ENCODE data around the gene PTGIS.

The PTGIS gene

GRCh38 chr20:49468412-49468811, 99.5 kb downstream of the PTGIS start:
- no peak for DNase-seq (ENCODE audit: extremely low read depth, low read depth)
- no peak for TF ChIP-seq CTCF (IDR thresholded peaks at IDR 0.05; ENCODE audit: low read depth, low read length)

- no peak for TF ChIP-seq CTCF (IDR thresholded peaks at IDR 0.05; ENCODE audit: low read depth, low read length)
- DNase-seq (ENCODE audit: extremely low read depth, low read depth) = no peak
Measured at GRCh38 chr20:49466114-49466912, 101.6 kb downstream of the PTGIS start.

- no peak for DNase-seq (ENCODE audit: extremely low read depth, low read depth)
- TF ChIP-seq CTCF (IDR thresholded peaks at IDR 0.05; ENCODE audit: low read depth, low read length) = no peak
Measured at GRCh38 chr20:49464556-49464955, 103.4 kb downstream of the PTGIS start.

GRCh38 chr20:49462626-49463025, 105.3 kb downstream of the PTGIS start:
- no peak for TF ChIP-seq CTCF (IDR thresholded peaks at IDR 0.05; ENCODE audit: low read depth, low read length)
- no peak for DNase-seq (ENCODE audit: extremely low read depth, low read depth)

- no peak for DNase-seq (ENCODE audit: extremely low read depth, low read depth)
- no peak for TF ChIP-seq CTCF (IDR thresholded peaks at IDR 0.05; ENCODE audit: low read depth, low read length)
Measured at GRCh38 chr20:49461894-49462620, 105.9 kb downstream of the PTGIS start.

- no peak for DNase-seq (ENCODE audit: extremely low read depth, low read depth)
- TF ChIP-seq CTCF (IDR thresholded peaks at IDR 0.05; ENCODE audit: low read depth, low read length) = no peak
Measured at GRCh38 chr20:49460916-49461315, 107.0 kb downstream of the PTGIS start.

GRCh38 chr20:49460131-49460530, 107.8 kb downstream of the PTGIS start:
- DNase-seq (ENCODE audit: extremely low read depth, low read depth) = no peak
- TF ChIP-seq CTCF (IDR thresholded peaks at IDR 0.05; ENCODE audit: low read depth, low read length) = no peak

Data from AG09319 (cell line).